Astrocyte (in vitro differentiated cells and primary cell): ENCODE data around the gene RPS23.

Source experiments
- CTCF ChIP-seq: IDR thresholded peaks from 2 replicates; pipeline ENCODE4 v1.5.1; 2011; ENCODE audit warnings: low read depth, mild to moderate bottlenecking, inconsistent platforms, low read length, moderate library complexity; ENCODE audit not compliant: insufficient read depth
- EZH2 ChIP-seq: IDR thresholded peaks from 2 replicates; pipeline ENCODE4 v1.6.1; 2012; ENCODE audit warnings: mild to moderate bottlenecking, low read length, inconsistent platforms; ENCODE audit not compliant: insufficient read depth

- no peak for TF ChIP-seq CTCF
- no peak for TF ChIP-seq EZH2
Observed at GRCh38 chr5:82234885-82235284, 43.3 kb downstream of the RPS23 start.
